ENCODE data around the gene C7. TPM values are rescaled to one million over a fixed set of nuclear protein-coding genes. Genes with fewer than 3 reads are reported as not detected.
A peak's percentile ranks its signal among the peaks of the same experiment; 100 is the strongest.
"Not testable (repeated sequence)": the region's sequence is repeated elsewhere in the genome, so short reads cannot be mapped to it uniquely, and the experiment has no call there.

C7 gene
- total and polyA plus RNA-seq, 2 of the 13 experiments (the other 11 are each of a cell fraction or from before 2014, with no cell fraction given) = 1.7 to 3.5 TPM

- WGBS (ENCODE audit: low lambda C conversion rate) = 10% methylated on average over 2 of the region's 10 CpGs
- H4K20me1 ChIP-seq (ENCODE audit: insufficient read depth, low read length); in situ Hi-C loops (cut with HindIII; ENCODE audit: extremely low pct_ligation_motif_present, low pct_unique_long_range_greater_than_20kb); H3K79me2 ChIP-seq (ENCODE audit: insufficient read depth, low read length); intact Hi-C loops (cut with micrococcal nuclease; ENCODE audit: unreplicated experiment); H3K36me3 ChIP-seq (replicated peaks in 1 of 2; ENCODE audit: control insufficient read depth in 1 of 2, insufficient read depth in 2 of 2, low read length in 2 of 2); CTCF ChIA-PET (ENCODE audit: low intra/inter-chr PET ratio, low total read pairs); BruUV-seq (replicated peaks); H3K27me3 ChIP-seq (ENCODE audit: control insufficient read depth in 1 of 2, insufficient read depth in 2 of 2, low read length in 2 of 2); FAIRE-seq; H3K9me3 ChIP-seq (ENCODE audit: low read length); TF ChIP-seq EP300 (IDR thresholded peaks at IDR 0.05; ENCODE audit: low read depth in 2 of 2, low read length in 2 of 2): not testable (repeated sequence)
- Histone ChIP-seq H3K27ac (ENCODE audit: extremely low read length, insufficient read depth, low read length) (peak overlapping the region; percentile 36), H2AFZ (ENCODE audit: low read length) (peak overlapping the region; percentile 94), H3K9ac (ENCODE audit: insufficient read depth, low read depth, low read length) (peak overlapping the region; percentile 44), H3K4me3 (replicated peaks in 1 of 3; ENCODE audit: insufficient read depth in 1 of 3, low read depth in 2 of 3, low read length in 3 of 3) (peak overlapping the region; percentile 49 to 66 (median 54)), H3K4me2 (ENCODE audit: low read depth, low read length) (peak overlapping the region; percentile 73), H3K4me1 (ENCODE audit: insufficient read depth, low read length) (peaks cover 23% of the 10 kb centered on the region)
- POLR2A ChIA-PET = interaction anchor here (0.7 to 1.9 kb wide), 6 partner anchors 9 to 1008 kb away, joined by 3 to 7 read pairs (median 3); partner anchors contain the start of genes RIMOC1 and RPL37
- DNase-seq (ENCODE audit: low spot score) = peak; percentile 33
- ATAC-seq = peak; percentile 89
- TF ChIP-seq ZNF280D (CRISPR knock-in tag; IDR thresholded peaks at IDR 0.05) (peak; percentile 67; the same call in 1 of the 2 replicates), PITX1 (CRISPR knock-in tag; IDR thresholded peaks at IDR 0.05) (peak; percentile 71; the same call in 1 of the 2 replicates), EP300 (CRISPR knock-in tag; IDR thresholded peaks at IDR 0.05; ENCODE audit: borderline replicate concordance) (peak; percentile 68), ZEB1 (IDR thresholded peaks at IDR 0.05; ENCODE audit: insufficient replicate concordance, low read depth) (peak; percentile 33), PHF8 (CRISPR knock-in tag; IDR thresholded peaks at IDR 0.05) (peak; percentile 59), NFIB (CRISPR knock-in tag; IDR thresholded peaks at IDR 0.05; ENCODE audit: borderline replicate concordance) (0 out of 2 replicates have a peak, but pooled peaks have one; percentile 19), FOXA3 (CRISPR knock-in tag; IDR thresholded peaks at IDR 0.05) (peak; percentile 81), ZNF317 (CRISPR knock-in tag; IDR thresholded peaks at IDR 0.05) (peak; percentile 92), KLF16 (CRISPR knock-in tag; IDR thresholded peaks at IDR 0.05) (0 out of 4 replicates have a peak, but pooled peaks of 1 of the 2 experiments have one; percentile 25), ZBTB3 (CRISPR knock-in tag; IDR thresholded peaks at IDR 0.05; ENCODE audit: borderline replicate concordance, low read depth) (peak; percentile 75), ZNF678 (CRISPR knock-in tag; IDR thresholded peaks at IDR 0.05) (0 out of 2 replicates have a peak, but pooled peaks have one; percentile 62), ZNF292 (CRISPR knock-in tag; IDR thresholded peaks at IDR 0.05; ENCODE audit: borderline replicate concordance, low read depth) (peak; percentile 90)
- TF ChIP-seq, protein P1, sequence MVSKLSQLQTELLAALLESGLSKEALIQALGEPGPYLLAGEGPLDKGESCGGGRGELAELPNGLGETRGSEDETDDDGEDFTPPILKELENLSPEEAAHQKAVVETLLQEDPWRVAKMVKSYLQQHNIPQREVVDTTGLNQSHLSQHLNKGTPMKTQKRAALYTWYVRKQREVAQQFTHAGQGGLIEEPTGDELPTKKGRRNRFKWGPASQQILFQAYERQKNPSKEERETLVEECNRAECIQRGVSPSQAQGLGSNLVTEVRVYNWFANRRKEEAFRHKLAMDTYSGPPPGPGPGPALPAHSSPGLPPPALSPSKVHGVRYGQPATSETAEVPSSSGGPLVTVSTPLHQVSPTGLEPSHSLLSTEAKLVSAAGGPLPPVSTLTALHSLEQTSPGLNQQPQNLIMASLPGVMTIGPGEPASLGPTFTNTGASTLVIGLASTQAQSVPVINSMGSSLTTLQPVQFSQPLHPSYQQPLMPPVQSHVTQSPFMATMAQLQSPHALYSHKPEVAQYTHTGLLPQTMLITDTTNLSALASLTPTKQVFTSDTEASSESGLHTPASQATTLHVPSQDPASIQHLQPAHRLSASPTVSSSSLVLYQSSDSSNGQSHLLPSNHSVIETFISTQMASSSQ (IDR thresholded peaks at IDR 0.05; ENCODE audit: low read depth) = not testable (repeated sequence)
- TF ChIP-seq, protein P1 (CRISPR knock-in tag; IDR thresholded peaks at IDR 0.05; ENCODE audit: borderline replicate concordance) = peak; percentile 87; the same call in 1 of the 2 replicates
Measured at GRCh38 chr5:40895440-40896425, 13.6 kb upstream of the C7 start.
